K562 (cell line): ENCODE measurements around the gene CCDC33. TPM values are rescaled to one million over a fixed set of nuclear protein-coding genes. Genes with fewer than 3 reads are reported as not detected.

ENCODE experiments used
- ATF3 ChIP-seq, 2 experiments: fragments of 450-650 bp in 1 of 2; sonication (generic) in 1 of 2; formaldehyde crosslinking in 1 of 2; IDR thresholded peaks in 1 of 2; conservative IDR thresholded peaks in 1 of 2; 2 replicates each; pipeline versions ENCODE4 v1.6.1 to v1.8.1; 2016 to 2023; ENCODE audit warnings: mild to moderate bottlenecking in 2 of 2, moderate library complexity in 2 of 2, inconsistent platforms in 1 of 2, missing genetic modification reagents in 1 of 2
- FOXJ2 ChIP-seq: fragments of 200-800 bp; sonication (Bioruptor generic); IDR thresholded peaks from 2 replicates; pipeline ENCODE4 v1.6.1; 2016; ENCODE audit warnings: missing genetic modification characterization, missing compliant biosample characterization
- HNRNPUL1 ChIP-seq: fragments of 200-400 bp; formaldehyde crosslinking; IDR thresholded peaks from 2 replicates; pipeline ENCODE4 v1.6.1; 2017; ENCODE audit warnings: low read length
- JUN ChIP-seq, 2 experiments: sonication (generic) in 1 of 2; formaldehyde crosslinking in 1 of 2; IDR thresholded peaks; 2 replicates each; pipeline versions ENCODE4 v1.6.1 to v1.8.0; 2012 to 2022; ENCODE audit warnings: borderline replicate concordance in 2 of 2, mild to moderate bottlenecking in 2 of 2, improper control_type of control experiment in 1 of 2, low read depth in 1 of 2, low read length in 1 of 2, missing genetic modification reagents in 1 of 2
- JUND ChIP-seq, 2 experiments: IDR thresholded peaks; 2 replicates in 1 of 2; 3 replicates in 1 of 2; pipeline ENCODE4 v1.6.1; 2011; ENCODE audit warnings: borderline replicate concordance in 2 of 2, low read depth in 2 of 2, low read length in 2 of 2, improper control_type of control experiment in 1 of 2, missing biosample characterization in 1 of 2, missing genetic modification characterization in 1 of 2, missing genetic modification reagents in 1 of 2
- KDM4B ChIP-seq, 2 experiments: fragments of 450-650 bp in 1 of 2; sonication (generic) in 1 of 2; IDR thresholded peaks; 2 replicates each; pipeline ENCODE4 v1.6.1; 2016 to 2017; ENCODE audit warnings: borderline replicate concordance in 2 of 2, antibody characterized with exemption in 1 of 2, low read depth in 1 of 2, mild to moderate bottlenecking in 1 of 2
- MAFK ChIP-seq: IDR thresholded peaks from 2 replicates; pipeline ENCODE4 v1.6.1; 2011; ENCODE audit warnings: low read length, improper control_type of control experiment
- PKNOX1 ChIP-seq: fragments of 450-650 bp; IDR thresholded peaks from 2 replicates; pipeline ENCODE4 v1.6.1; 2016
- RFX1 ChIP-seq: fragments of 450-650 bp; IDR thresholded peaks from 2 replicates; pipeline ENCODE4 v1.6.1; 2016; ENCODE audit warnings: mild to moderate bottlenecking, moderate library complexity
- SREBF1 ChIP-seq: fragments of 150-350 bp; IDR thresholded peaks from 2 replicates; pipeline ENCODE4 v1.6.1; 2014; ENCODE audit warnings: antibody characterized with exemption, low read depth, low read length, borderline replicate concordance
- UBTF ChIP-seq, 2 experiments: IDR thresholded peaks; 2 replicates each; pipeline ENCODE4 v1.6.1; 2012; ENCODE audit warnings: improper control_type of control experiment in 2 of 2, low read depth in 2 of 2, low read length in 2 of 2, borderline replicate concordance in 1 of 2
- ZNF263 ChIP-seq: sonication (generic); formaldehyde crosslinking; IDR thresholded peaks from 2 replicates; pipeline ENCODE4 v1.8.0; 2022; ENCODE audit warnings: mild to moderate bottlenecking, missing genetic modification reagents, borderline replicate concordance
- ZNF316 ChIP-seq: fragments of 450-650 bp; IDR thresholded peaks from 2 replicates; pipeline ENCODE4 v1.6.1; 2016
- polyA plus RNA-seq, 8 experiments: library from polyadenylated mRNA; depleted of rRNA in 4 of 8; stranded (reverse) in 5 of 8; unstranded in 3 of 8; fragments of >200 nt; fragmentation: Nextera tagmentation in 2 of 8; fragmentation: Illumina TruSeq in 1 of 8; extraction: Ambion mirVana in 2 of 8; extraction: Trizol in 1 of 8; gene quantifications; 2 replicates each; pipeline versions ENCODE4 v1.2.1 to v1.2.3, GENCODE V29; 2011 to 2014; ENCODE audit warnings: inconsistent platforms in 1 of 8, missing spikeins in 1 of 8
- total RNA-seq, 7 experiments: library from RNA; depleted of rRNA in 6 of 7; stranded (reverse); fragments of >200 nt in 6 of 7; fragmentation: Illumina TruSeq in 2 of 7; extraction: Trizol in 2 of 7; gene quantifications; 2 replicates each; pipeline versions ENCODE4 v1.2.1 to v1.2.3, GENCODE V29; 2011 to 2021; ENCODE audit warnings: low replicate concordance in 1 of 7
- TF ChIP-seq, protein P1 (sequence below): fragments of 450-650 bp; IDR thresholded peaks from 2 replicates; pipeline ENCODE4 v1.6.1; 2016; ENCODE audit warnings: antibody characterized with exemption
- TF ChIP-seq, protein P2 (sequence below), 2 experiments: fragments of 450-650 bp in 1 of 2; IDR thresholded peaks; 2 replicates each; pipeline ENCODE4 v1.6.1; 2011 to 2017; ENCODE audit warnings: low read depth in 2 of 2, antibody characterized with exemption in 1 of 2, borderline replicate concordance in 1 of 2, low read length in 1 of 2, mild to moderate bottlenecking in 1 of 2, mixed read lengths in 1 of 2; ENCODE audit not compliant: control insufficient read depth in 1 of 2

The CCDC33 gene
- total and polyA plus RNA-seq, 9 of the 15 experiments (the other 6 are each of a cell fraction or from before 2014, with no cell fraction given): 0.08 to 1.1 (median 0.15) TPM; not detected in 4

DNA sequence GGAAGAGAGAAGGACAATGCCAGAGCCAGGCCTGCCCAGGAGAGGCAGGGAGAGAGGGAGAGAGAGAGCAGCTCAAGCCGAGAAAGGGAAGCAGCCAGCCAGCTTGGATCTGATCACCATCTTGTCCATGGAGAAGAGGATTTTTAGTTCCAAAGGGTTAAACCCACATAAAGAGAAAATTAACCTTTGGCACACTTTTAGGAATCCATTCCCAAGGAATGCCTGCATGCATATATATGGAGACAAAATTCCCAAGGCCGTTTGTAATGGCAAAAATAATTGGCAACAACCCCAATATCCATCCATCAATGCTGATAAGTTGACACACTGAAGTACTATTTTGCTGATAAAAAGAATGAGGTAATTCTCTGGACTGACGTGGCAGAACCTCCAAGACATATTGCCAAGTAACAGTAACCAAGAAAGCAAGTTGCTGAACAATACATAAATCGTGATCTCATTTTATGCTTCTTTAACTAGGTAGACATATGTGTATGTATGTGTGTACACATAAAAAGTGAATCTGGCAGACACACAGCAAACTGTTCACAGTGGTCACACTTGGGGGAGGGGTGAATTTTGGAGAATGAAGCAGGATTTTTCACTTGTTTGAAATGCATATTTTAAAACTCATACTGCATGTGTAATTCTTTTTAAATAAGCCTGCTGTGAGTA is 26.0 kb upstream of the CCDC33 start (continued):
- TF ChIP-seq KDM4B (IDR thresholded peaks at IDR 0.05; ENCODE audit: borderline replicate concordance in 2 of 2, low read depth in 1 of 2) (no peak), ZNF316 (0 out of 2 replicates have a peak, but pooled peaks have one; percentile 7), RFX1 (peak; percentile 58), SREBF1 (no peak), ATF3 (IDR thresholded peaks at IDR 0.05) (peak; percentile 67), ATF3 (CRISPR knock-in tag; conservative IDR thresholded peaks at IDR 0.05) (no peak), JUN (IDR thresholded peaks at IDR 0.05; ENCODE audit: borderline replicate concordance, low read depth, low read length) (0 out of 2 replicates have a peak, but pooled peaks have one; percentile 35), JUN (CRISPR knock-in tag; IDR thresholded peaks at IDR 0.05; ENCODE audit: borderline replicate concordance) (no peak), MAFK (no peak), PKNOX1 (peak; percentile 62), HNRNPUL1 (no peak), FOXJ2 (tag) (peak; percentile 91), JUND (IDR thresholded peaks at IDR 0.05; ENCODE audit: borderline replicate concordance, low read depth, low read length) (no peak; the same call in 1 of the 2 replicates), JUND (tag; IDR thresholded peaks at IDR 0.05; ENCODE audit: borderline replicate concordance, low read depth, low read length) (peak; percentile 86; the same call in 2 of the 3 replicates), ZNF263 (CRISPR knock-in tag) (0 out of 2 replicates have a peak, but pooled peaks have one; percentile 1), UBTF (IDR thresholded peaks at IDR 0.05; ENCODE audit: borderline replicate concordance in 1 of 2, low read depth in 2 of 2, low read length in 2 of 2) (no peak)
- TF ChIP-seq, protein P1, sequence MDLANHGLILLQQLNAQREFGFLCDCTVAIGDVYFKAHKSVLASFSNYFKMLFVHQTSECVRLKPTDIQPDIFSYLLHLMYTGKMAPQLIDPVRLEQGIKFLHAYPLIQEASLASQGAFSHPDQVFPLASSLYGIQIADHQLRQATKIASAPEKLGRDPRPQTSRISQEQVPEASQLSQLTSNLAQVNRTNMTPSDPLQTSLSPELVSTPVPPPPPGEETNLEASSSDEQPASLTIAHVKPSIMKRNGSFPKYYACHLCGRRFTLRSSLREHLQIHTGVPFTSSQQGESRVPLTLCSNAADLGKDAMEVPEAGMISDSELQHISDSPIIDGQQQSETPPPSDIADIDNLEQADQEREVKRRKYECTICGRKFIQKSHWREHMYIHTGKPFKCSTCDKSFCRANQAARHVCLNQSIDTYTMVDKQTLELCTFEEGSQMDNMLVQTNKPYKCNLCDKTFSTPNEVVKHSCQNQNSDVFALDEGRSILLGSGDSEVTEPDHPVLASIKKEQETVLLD: no peak
- TF ChIP-seq, protein P2, sequence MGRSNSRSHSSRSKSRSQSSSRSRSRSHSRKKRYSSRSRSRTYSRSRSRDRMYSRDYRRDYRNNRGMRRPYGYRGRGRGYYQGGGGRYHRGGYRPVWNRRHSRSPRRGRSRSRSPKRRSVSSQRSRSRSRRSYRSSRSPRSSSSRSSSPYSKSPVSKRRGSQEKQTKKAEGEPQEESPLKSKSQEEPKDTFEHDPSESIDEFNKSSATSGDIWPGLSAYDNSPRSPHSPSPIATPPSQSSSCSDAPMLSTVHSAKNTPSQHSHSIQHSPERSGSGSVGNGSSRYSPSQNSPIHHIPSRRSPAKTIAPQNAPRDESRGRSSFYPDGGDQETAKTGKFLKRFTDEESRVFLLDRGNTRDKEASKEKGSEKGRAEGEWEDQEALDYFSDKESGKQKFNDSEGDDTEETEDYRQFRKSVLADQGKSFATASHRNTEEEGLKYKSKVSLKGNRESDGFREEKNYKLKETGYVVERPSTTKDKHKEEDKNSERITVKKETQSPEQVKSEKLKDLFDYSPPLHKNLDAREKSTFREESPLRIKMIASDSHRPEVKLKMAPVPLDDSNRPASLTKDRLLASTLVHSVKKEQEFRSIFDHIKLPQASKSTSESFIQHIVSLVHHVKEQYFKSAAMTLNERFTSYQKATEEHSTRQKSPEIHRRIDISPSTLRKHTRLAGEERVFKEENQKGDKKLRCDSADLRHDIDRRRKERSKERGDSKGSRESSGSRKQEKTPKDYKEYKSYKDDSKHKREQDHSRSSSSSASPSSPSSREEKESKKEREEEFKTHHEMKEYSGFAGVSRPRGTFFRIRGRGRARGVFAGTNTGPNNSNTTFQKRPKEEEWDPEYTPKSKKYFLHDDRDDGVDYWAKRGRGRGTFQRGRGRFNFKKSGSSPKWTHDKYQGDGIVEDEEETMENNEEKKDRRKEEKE (IDR thresholded peaks at IDR 0.05; ENCODE audit: borderline replicate concordance in 1 of 2, control insufficient read depth in 1 of 2, low read depth in 2 of 2, low read length in 1 of 2): no peak
